B cell (primary cell): ENCODE data around the gene AADAC. TPM values are rescaled to one million over a fixed set of nuclear protein-coding genes. Genes with fewer than 3 reads are reported as not detected.
"Not testable (repeated sequence)": the region's sequence is repeated elsewhere in the genome, so short reads cannot be mapped to it uniquely, and the experiment has no call there.

Experiments
- ATAC-seq: fragments of 200-7000 bp; cut with Tn5 transposase; one replicate; pipeline ENCODE4 v1.10.0; 2021; ENCODE audit warnings: low read depth, mild to moderate bottlenecking, moderate number of reproducible peaks, moderate library complexity
- CTCF ChIA-PET: fragments of 350-600 bp; sonication (Branson Sonifier 250); formaldehyde crosslinking; loops from one replicate; lab custom pipeline; 2021; ENCODE audit warnings: antibody characterized with exemption, inconsistent platforms; lab: Charles Lee
- POLR2A ChIA-PET: fragments of 350-600 bp; sonication (Branson Sonifier 250); formaldehyde crosslinking; loops from one replicate; lab custom pipeline; 2021; ENCODE audit warnings: antibody characterized with exemption; lab: Charles Lee
- DNase-seq: peaks from one replicate; pipeline ENCODE4 v3.0.0; 2013
- H2AFZ ChIP-seq: 2 replicates; pipeline ENCODE4 v1.6.1; 2012; ENCODE audit warnings: mild to moderate bottlenecking, low read depth, low read length; ENCODE audit not compliant: insufficient read depth, poor library complexity, severe bottlenecking
- H3K27ac ChIP-seq, 2 donors: 1 replicate in 1 of 2; 2 replicates in 1 of 2; pipeline ENCODE4 v1.5.1; 2012 to 2013; ENCODE audit warnings: low read length in 2 of 2, mild to moderate bottlenecking in 2 of 2, moderate library complexity in 1 of 2
- H3K27me3 ChIP-seq, 4 experiments: fragments of 200-600 bp in 1 of 4; sonication (generic) in 1 of 4; replicated peaks in 1 of 4; 1 replicate in 2 of 4; 2 replicates in 2 of 4; pipeline versions ENCODE4 v1.6.1 to v1.7.0; 2013 to 2016; ENCODE audit warnings: low read length in 3 of 4, mild to moderate bottlenecking in 2 of 4, mixed read lengths in 1 of 4, moderate library complexity in 1 of 4; ENCODE audit not compliant: insufficient read depth in 4 of 4, control insufficient read depth in 3 of 4; ENCODE audit errors: control extremely low read depth in 1 of 4
- H3K36me3 ChIP-seq, 2 experiments: replicated peaks in 1 of 2; 1 replicate in 1 of 2; 2 replicates in 1 of 2; pipeline versions ENCODE4 v1.6.1 to v1.7.1; 2013; ENCODE audit warnings: low read length in 1 of 2; ENCODE audit not compliant: insufficient read depth in 2 of 2, control insufficient read depth in 1 of 2; ENCODE audit errors: control extremely low read depth in 1 of 2, extremely low read depth in 1 of 2
- H3K4me1 ChIP-seq, 2 donors: fragments of 200-600 bp in 1 of 2; sonication (generic) in 1 of 2; 1 replicate in 1 of 2; 2 replicates in 1 of 2; pipeline versions ENCODE4 v1.5.1 to v1.6.1; 2013 to 2017; ENCODE audit warnings: low read length in 2 of 2; ENCODE audit not compliant: control insufficient read depth in 2 of 2, insufficient read depth in 2 of 2
- H3K4me2 ChIP-seq: replicated peaks from 2 replicates; pipeline ENCODE3; 2012; ENCODE audit warnings: mild to moderate bottlenecking, low read depth, low read length; ENCODE audit not compliant: poor library complexity, severe bottlenecking
- H3K4me3 ChIP-seq, 5 experiments: fragments of 200-600 bp in 1 of 5; sonication (generic) in 1 of 5; 1 replicate in 3 of 5; 2 replicates in 2 of 5; pipeline versions ENCODE4 v1.5.1 to v1.7.0; 2011 to 2016; ENCODE audit warnings: low read length in 4 of 5, mild to moderate bottlenecking in 4 of 5, low read depth in 2 of 5, control low read depth in 1 of 5, moderate library complexity in 1 of 5; ENCODE audit not compliant: insufficient read depth in 1 of 5; ENCODE audit errors: control extremely low read depth in 1 of 5, extremely low read depth in 1 of 5
- H3K79me2 ChIP-seq: fragments of 200-600 bp; sonication (generic); one replicate; pipeline ENCODE4 v1.6.0; 2016; ENCODE audit warnings: low read length; ENCODE audit not compliant: control insufficient read depth, insufficient read depth
- H3K9ac ChIP-seq: fragments of 200-600 bp; sonication (generic); 2 replicates; pipeline ENCODE4 v1.6.1; 2017; ENCODE audit warnings: mild to moderate bottlenecking, low read length, moderate library complexity
- H3K9me3 ChIP-seq, 3 donors: one replicate each; pipeline versions ENCODE4 v1.6.1 to v1.7.1; 2013; ENCODE audit warnings: low read length in 2 of 3; ENCODE audit not compliant: control insufficient read depth in 2 of 3, insufficient read depth in 1 of 3; ENCODE audit errors: control extremely low read depth in 1 of 3
- H4K20me1 ChIP-seq: 2 replicates; pipeline ENCODE4 v1.6.0; 2012; ENCODE audit warnings: mild to moderate bottlenecking, low read length; ENCODE audit not compliant: insufficient read depth, control insufficient read depth, poor library complexity, severe bottlenecking
- H3K27ac Mint-ChIP-seq: one replicate; pipeline ENCODE4 v1.8.0; 2021; ENCODE audit warnings: mixed read lengths
- H3K27me3 Mint-ChIP-seq: one replicate; pipeline ENCODE4 v1.8.0; 2021; ENCODE audit warnings: mixed read lengths
- H3K4me1 Mint-ChIP-seq: one replicate; pipeline ENCODE4 v1.8.0; 2021; ENCODE audit warnings: mixed read lengths
- H3K4me3 Mint-ChIP-seq: one replicate; pipeline ENCODE4 v1.8.0; 2021; ENCODE audit warnings: mixed read lengths
- H3K9me3 Mint-ChIP-seq: one replicate; pipeline ENCODE4 v1.8.0; 2022; ENCODE audit warnings: mixed read lengths; ENCODE audit not compliant: insufficient read depth
- CTCF ChIP-seq: fragments of 200-600 bp; IDR thresholded peaks from one replicate; pipeline ENCODE4 v1.8.0; 2022; ENCODE audit warnings: antibody characterized with exemption, mild to moderate bottlenecking
- EZH2 ChIP-seq: IDR thresholded peaks from 2 replicates; pipeline ENCODE4 v1.6.1; 2012; ENCODE audit warnings: borderline replicate concordance, low read depth, mild to moderate bottlenecking, moderate library complexity, low read length; ENCODE audit not compliant: insufficient read depth, poor library complexity, severe bottlenecking
- WGBS: methylation state at CpG from one replicate; pipeline ENCODE4 v1.1.5; 2013; ENCODE audit warnings: missing lambda C conversion rate; ENCODE audit not compliant: insufficient coverage; 5-methylcytosine and 5-hydroxymethylcytosine counted together
- intact Hi-C: fragments of 100-400 bp; cut with micrococcal nuclease; formaldehyde crosslinking; loops from one replicate; pipeline ENCODE4 v1.10.0; 2022
- polyA plus RNA-seq: library from polyadenylated mRNA; depleted of rRNA; stranded (reverse); fragments of >200 nt; gene quantifications from 2 replicates; pipeline ENCODE4 v1.2.3, GENCODE V29; 2012
- total RNA-seq, 2 donors: library from RNA; stranded (reverse); fragments of 120-200 nt in 1 of 2; gene quantifications; 1 replicate in 1 of 2; 2 replicates in 1 of 2; pipeline versions ENCODE4 v1.2.3 to v1.2.4, GENCODE V29; 2013 to 2022

The AADAC gene
- total and polyA plus RNA-seq, 2 donors (not counting 1 experiment from before 2014, with no cell fraction given) = not detected

- no peaks in the 10 kb centered on the region for H3K79me2 ChIP-seq
- no peak overlapping the region for H3K27ac ChIP-seq
- H3K27me3 Mint-ChIP-seq = no peaks in the 10 kb centered on the region
- no peaks in the 10 kb centered on the region for H3K4me1 ChIP-seq
- H3K9ac ChIP-seq = no peak overlapping the region
- H3K9me3 ChIP-seq = peaks cover 0 to 19% (median 0%) of the 10 kb centered on the region in 3 donors
- H3K27me3 ChIP-seq = no peaks in the 10 kb centered on the region
- ChIA-PET CTCF (no interaction called here), POLR2A (no interaction called here)
- WGBS = 96% methylated on average over 15 of the region's 15 CpGs
- no peak overlapping the region for H3K4me3 Mint-ChIP-seq
- no peak overlapping the region for H3K27ac Mint-ChIP-seq
- no peak overlapping the region for H3K4me3 ChIP-seq
- no peak overlapping the region for H3K4me2 ChIP-seq
- no peak for TF ChIP-seq EZH2
- no peak for TF ChIP-seq CTCF
- intact Hi-C loops = no loop called here
- no peaks in the 10 kb centered on the region for H4K20me1 ChIP-seq
- no peak for ATAC-seq
- H3K4me1 Mint-ChIP-seq = no peaks in the 10 kb centered on the region
- no peaks in the 10 kb centered on the region for H3K36me3 ChIP-seq
- no peak overlapping the region for H2AFZ ChIP-seq
- peaks cover 6% of the 10 kb centered on the region for H3K9me3 Mint-ChIP-seq
- DNase-seq = no peak
Measured at GRCh38 chr3:151806838-151807237, 7.1 kb upstream of the AADAC start.

DNA sequence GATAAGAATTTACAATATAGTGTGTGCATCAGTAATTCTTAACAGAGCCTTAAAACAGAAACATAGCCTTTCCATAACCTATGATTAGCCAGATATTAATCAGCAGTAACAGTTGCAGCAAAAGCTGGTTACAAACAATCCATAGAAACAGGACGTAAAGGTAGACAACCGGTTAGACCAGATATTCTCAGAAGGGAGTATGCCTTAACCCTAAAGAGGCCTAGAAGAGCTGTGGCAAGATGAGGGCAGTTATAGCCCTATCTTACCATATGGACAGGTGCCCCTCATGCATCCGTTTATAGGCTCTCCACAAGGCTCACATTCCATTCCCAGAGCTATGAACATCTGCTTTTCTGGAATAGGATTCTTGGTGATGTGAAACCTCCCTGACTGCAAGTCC is 5.0 kb upstream of the AADAC start:
- H3K27ac ChIP-seq, DNase-seq, H3K27me3 ChIP-seq, H3K9me3 Mint-ChIP-seq, H2AFZ ChIP-seq, H3K4me1 ChIP-seq, H3K4me2 ChIP-seq, H3K36me3 ChIP-seq, H3K4me1 Mint-ChIP-seq, CTCF ChIA-PET, H3K79me2 ChIP-seq, ATAC-seq, H4K20me1 ChIP-seq, H3K4me3 Mint-ChIP-seq, H3K9ac ChIP-seq, POLR2A ChIA-PET, H3K27ac Mint-ChIP-seq, H3K27me3 Mint-ChIP-seq, H3K4me3 ChIP-seq, intact Hi-C loops: not testable (repeated sequence)
- WGBS = no CpG with 5 or more reads among the region's 3 CpGs
- peaks cover 0 to 19% (median 0%) of the 10 kb centered on the region in 3 donors for H3K9me3 ChIP-seq
